Mesendoderm (in vitro differentiated cells): ENCODE results near the gene CD1E.
"Not testable (repeated sequence)": the region's sequence is repeated elsewhere in the genome, so short reads cannot be mapped to it uniquely, and the experiment has no call there.

Experiments used
- DNase-seq: peaks from one replicate; pipeline ENCODE4 v3.0.0; 2013
- H2AK5ac ChIP-seq: 2 replicates; pipeline ENCODE4 v1.6.1; 2013; ENCODE audit warnings: low read length, inconsistent platforms
- H2BK120ac ChIP-seq: 2 replicates; pipeline ENCODE4 v1.6.1; 2013; ENCODE audit warnings: low read depth, mild to moderate bottlenecking, low read length, moderate library complexity, mixed read lengths
- H2BK15ac ChIP-seq: replicated peaks from 2 replicates; pipeline ENCODE4 v1.6.1; 2013; ENCODE audit warnings: low read depth, mild to moderate bottlenecking, moderate library complexity
- H2BK5ac ChIP-seq: 2 replicates; pipeline ENCODE4 v1.6.1; 2013; ENCODE audit warnings: low read length, inconsistent platforms
- H3K18ac ChIP-seq: 2 replicates; pipeline ENCODE4 v1.6.1; 2013; ENCODE audit warnings: mild to moderate bottlenecking, low read length, mixed read lengths
- H3K23ac ChIP-seq: one replicate; pipeline ENCODE4 v1.6.1; 2013; ENCODE audit warnings: low read length
- H3K27ac ChIP-seq: 2 replicates; pipeline ENCODE4 v1.5.1; 2013; ENCODE audit warnings: low read depth, mild to moderate bottlenecking, inconsistent platforms, low read length, moderate library complexity
- H3K27me3 ChIP-seq: 2 replicates; pipeline ENCODE4 v1.6.1; 2013; ENCODE audit warnings: low read length, control low read depth, mild to moderate bottlenecking, inconsistent platforms; ENCODE audit not compliant: insufficient read depth, poor library complexity
- H3K36me3 ChIP-seq: 2 replicates; pipeline ENCODE4 v1.6.1; 2013; ENCODE audit warnings: low read length, inconsistent platforms; ENCODE audit not compliant: control insufficient read depth, insufficient read depth
- H3K4ac ChIP-seq: one replicate; pipeline ENCODE4 v1.6.1; 2013; ENCODE audit warnings: low read depth, mild to moderate bottlenecking, low read length, moderate library complexity
- H3K4me1 ChIP-seq: 2 replicates; pipeline ENCODE4 v1.6.1; 2013; ENCODE audit warnings: low read depth, low read length, inconsistent platforms; ENCODE audit not compliant: control insufficient read depth
- H3K4me2 ChIP-seq: 2 replicates; pipeline ENCODE4 v1.6.1; 2013; ENCODE audit warnings: low read length
- H3K4me3 ChIP-seq: 2 replicates; pipeline ENCODE4 v1.5.1; 2013; ENCODE audit warnings: mild to moderate bottlenecking, low read length
- H3K56ac ChIP-seq: one replicate; pipeline ENCODE4 v1.6.1; 2013; ENCODE audit warnings: low read length
- H3K79me1 ChIP-seq: 2 replicates; pipeline ENCODE4 v1.6.1; 2013; ENCODE audit warnings: low read length, inconsistent platforms
- H3K79me2 ChIP-seq: 2 replicates; pipeline ENCODE4 v1.6.1; 2013; ENCODE audit warnings: mild to moderate bottlenecking, low read length; ENCODE audit not compliant: control insufficient read depth, insufficient read depth
- H3K9ac ChIP-seq: 2 replicates; pipeline ENCODE4 v1.6.1; 2013; ENCODE audit warnings: low read length, inconsistent platforms
- H4K5ac ChIP-seq: one replicate; pipeline ENCODE4 v1.6.1; 2013; ENCODE audit warnings: low read length
- H4K8ac ChIP-seq: one replicate; pipeline ENCODE4 v1.6.1; 2013; ENCODE audit warnings: low read depth, mild to moderate bottlenecking, control low read depth, low read length, moderate library complexity
- WGBS: extraction: QIAGEN DNeasy Blood & Tissue Kit; methylation state at CpG from one replicate; pipeline ENCODE4 v1.1.7; 2013; ENCODE audit warnings: low lambda C conversion rate, missing lambda C conversion rate; ENCODE audit not compliant: insufficient coverage; ENCODE audit errors: extremely low coverage; 5-methylcytosine and 5-hydroxymethylcytosine counted together

The CD1E gene

DNA sequence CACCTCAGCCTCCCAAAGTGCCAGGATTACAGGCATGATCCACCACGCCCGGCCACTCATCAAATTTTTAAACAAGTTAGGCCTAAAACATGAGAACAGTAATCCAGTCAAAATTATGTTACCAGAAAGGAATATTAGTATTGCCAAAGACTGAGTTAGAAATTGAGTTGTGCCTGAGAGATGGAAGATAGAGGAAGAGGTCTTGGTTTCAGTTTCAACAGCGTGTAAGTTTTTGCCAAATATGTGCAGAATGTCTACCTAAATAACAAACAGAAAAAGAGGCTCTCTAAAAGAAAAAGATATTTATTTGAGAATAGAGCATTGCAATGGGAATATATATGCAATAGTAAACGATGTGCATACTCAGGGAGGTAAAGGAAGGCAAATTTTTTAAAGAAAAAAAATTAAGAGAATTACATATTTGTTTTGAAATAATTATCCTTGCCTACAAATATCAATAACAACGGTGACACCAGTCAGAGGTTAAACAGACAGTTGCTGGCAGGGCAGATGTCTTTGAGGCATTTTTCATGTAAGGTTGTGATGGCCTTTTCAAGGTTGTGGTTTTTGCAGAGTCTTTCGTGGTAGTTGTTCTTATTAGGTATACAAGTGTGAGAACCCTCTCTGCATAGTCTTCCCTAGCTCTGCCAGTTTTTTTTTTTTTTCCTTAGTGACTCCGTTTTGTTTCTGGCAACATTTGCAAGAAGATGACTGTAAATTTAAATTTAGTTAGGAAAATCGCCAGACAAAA is 20.1 kb upstream of the CD1E start:
- Histone ChIP-seq H3K79me1 (no peaks in the 10 kb centered on the region), H3K9ac (no peak overlapping the region), H3K36me3 (no peaks in the 10 kb centered on the region), H3K4ac (no peak overlapping the region), H3K56ac (no peak overlapping the region), H2BK5ac (no peak overlapping the region), H3K27ac (no peak overlapping the region), H3K18ac (no peak overlapping the region), H4K8ac (no peak overlapping the region), H3K23ac (no peak overlapping the region), H3K4me1 (no peaks in the 10 kb centered on the region), H3K4me3 (no peak overlapping the region), H3K4me2 (no peak overlapping the region), H4K5ac (no peak overlapping the region), H3K27me3 (no peaks in the 10 kb centered on the region), H3K79me2 (no peaks in the 10 kb centered on the region), H2BK120ac (no peak overlapping the region), H2AK5ac (no peak overlapping the region), H2BK15ac (no peak overlapping the region)
- no CpG with 5 or more reads among the region's 8 CpGs for WGBS
- DNase-seq: no peak

DNA sequence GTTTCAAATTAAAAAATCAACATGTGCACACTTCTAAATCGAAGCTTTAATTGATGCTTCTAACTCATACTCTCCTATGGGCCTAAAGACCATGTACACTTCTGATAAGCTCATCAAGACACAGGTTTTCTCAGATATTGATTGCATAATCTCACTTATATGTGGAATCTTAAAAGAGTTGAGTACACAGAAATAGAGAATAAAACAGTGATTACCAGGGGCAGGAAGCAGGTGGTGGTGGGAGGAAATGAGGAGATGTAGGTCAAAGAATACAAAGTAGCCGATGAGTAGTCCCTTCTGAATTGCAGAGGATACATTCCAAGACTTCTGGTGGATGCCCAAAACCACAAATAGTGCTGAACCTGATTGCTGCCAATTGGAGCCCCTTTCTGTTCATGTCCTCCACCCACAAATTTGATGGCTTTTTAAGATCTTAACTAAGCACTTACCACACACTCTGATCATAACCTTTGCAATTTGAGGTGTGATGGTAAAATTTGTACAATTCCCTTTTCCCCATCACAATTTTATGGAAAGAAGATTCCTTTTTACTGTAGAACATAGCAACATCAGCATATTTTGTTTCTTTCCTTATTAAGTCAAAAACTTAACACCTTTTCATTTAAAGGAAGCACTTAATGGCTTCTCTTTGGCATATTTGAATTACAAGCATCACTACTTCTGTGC is 19.0 kb upstream of the CD1E start:
- H3K27ac ChIP-seq: no peak overlapping the region
- no peak overlapping the region for H3K4me3 ChIP-seq
- H3K4me2 ChIP-seq: no peak overlapping the region
- H4K5ac ChIP-seq: no peak overlapping the region
- H3K79me2 ChIP-seq: no peaks in the 10 kb centered on the region
- no peaks in the 10 kb centered on the region for H3K36me3 ChIP-seq
- H2BK15ac ChIP-seq: no peak overlapping the region
- H3K23ac ChIP-seq: no peak overlapping the region
- no peak overlapping the region for H4K8ac ChIP-seq
- H3K9ac ChIP-seq: no peak overlapping the region
- DNase-seq: no peak
- H2AK5ac ChIP-seq: no peak overlapping the region
- H3K4me1 ChIP-seq: no peaks in the 10 kb centered on the region
- H3K18ac ChIP-seq: no peak overlapping the region
- H2BK120ac ChIP-seq: no peak overlapping the region
- no peaks in the 10 kb centered on the region for H3K79me1 ChIP-seq
- no CpG with 5 or more reads among the region's 2 CpGs for WGBS
- H3K27me3 ChIP-seq: no peaks in the 10 kb centered on the region
- H3K56ac ChIP-seq: no peak overlapping the region
- no peak overlapping the region for H2BK5ac ChIP-seq
- no peak overlapping the region for H3K4ac ChIP-seq

DNA sequence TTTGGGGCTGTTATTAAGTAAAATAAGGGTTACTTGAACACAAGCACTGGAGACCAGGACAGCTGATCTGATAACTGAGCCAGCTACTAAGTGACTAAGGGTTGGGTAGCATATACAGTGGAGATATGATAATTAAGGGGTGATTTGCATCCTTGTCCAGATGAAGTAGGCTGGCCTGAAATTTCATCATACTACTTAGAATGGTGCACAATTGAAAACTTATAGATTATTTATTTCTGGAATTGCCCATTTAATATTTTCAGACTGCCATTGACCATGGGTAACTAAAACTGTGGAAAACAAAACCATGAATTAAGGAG is 18.5 kb upstream of the CD1E start:
- Histone ChIP-seq H3K4me1 (no peaks in the 10 kb centered on the region), H3K79me2 (no peaks in the 10 kb centered on the region), H3K4me3 (no peak overlapping the region), H4K8ac (no peak overlapping the region), H3K18ac (no peak overlapping the region), H3K56ac (no peak overlapping the region), H3K79me1 (no peaks in the 10 kb centered on the region), H2BK120ac (no peak overlapping the region), H2AK5ac (no peak overlapping the region), H2BK15ac (no peak overlapping the region), H3K9ac (no peak overlapping the region), H3K27me3 (no peaks in the 10 kb centered on the region), H3K4ac (no peak overlapping the region), H2BK5ac (no peak overlapping the region), H4K5ac (no peak overlapping the region), H3K36me3 (no peaks in the 10 kb centered on the region), H3K23ac (no peak overlapping the region), H3K4me2 (no peak overlapping the region), H3K27ac (no peak overlapping the region)
- no peak for DNase-seq

DNA sequence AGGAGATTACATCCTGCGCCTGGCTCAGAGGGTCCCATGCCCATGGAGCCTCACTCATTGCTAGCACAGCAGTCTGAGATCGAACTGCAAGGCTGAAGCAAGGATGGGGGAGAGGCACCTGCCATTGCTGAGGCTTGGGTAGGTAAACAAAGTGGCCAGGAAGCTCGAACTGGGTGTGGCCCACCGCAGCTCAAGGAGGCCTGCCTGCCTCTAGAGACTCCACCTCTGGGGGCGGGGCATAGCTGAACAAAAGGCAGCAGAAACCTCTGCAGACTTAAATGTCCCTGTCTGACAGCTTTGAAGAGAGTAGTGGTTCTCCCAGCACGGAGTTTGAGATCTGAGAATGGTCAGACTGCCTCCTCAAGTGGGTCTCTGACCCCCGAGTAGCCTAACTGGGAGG is 17.3 kb upstream of the CD1E start:
- not testable (repeated sequence) for H3K4me3 ChIP-seq, H3K27me3 ChIP-seq, H2BK15ac ChIP-seq, H3K56ac ChIP-seq, H2AK5ac ChIP-seq, H3K79me2 ChIP-seq, H3K23ac ChIP-seq, H3K36me3 ChIP-seq, H3K4me2 ChIP-seq, H3K4me1 ChIP-seq, H2BK5ac ChIP-seq, H3K27ac ChIP-seq, H3K4ac ChIP-seq, H3K79me1 ChIP-seq, DNase-seq, H2BK120ac ChIP-seq, H4K8ac ChIP-seq, H3K9ac ChIP-seq, H3K18ac ChIP-seq, H4K5ac ChIP-seq
- WGBS: no CpG with 5 or more reads among the region's 7 CpGs

DNA sequence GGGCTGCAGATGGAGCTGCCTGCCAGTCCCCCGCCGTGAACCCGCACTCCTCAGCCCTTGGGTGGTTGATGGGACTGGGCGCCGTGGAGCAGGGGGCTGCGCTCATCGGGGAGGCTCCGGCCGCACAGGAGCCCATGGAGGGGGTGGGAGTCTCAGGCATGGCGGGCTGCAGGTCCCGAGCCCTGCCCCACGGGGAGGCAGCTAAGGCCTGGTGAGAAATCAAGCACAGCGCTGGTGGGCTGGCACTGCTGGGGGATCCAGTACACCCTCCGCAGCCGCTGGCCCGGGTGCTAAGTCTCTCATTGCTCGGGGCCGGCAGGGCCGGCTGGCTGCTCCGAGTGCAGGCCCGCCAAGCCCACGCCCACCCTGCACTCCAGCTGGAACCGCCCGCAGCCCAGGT is 4.7 kb upstream of the CD1E start:
- not testable (repeated sequence) for H2BK120ac ChIP-seq, H3K79me2 ChIP-seq, H3K4ac ChIP-seq, H3K36me3 ChIP-seq, H3K4me1 ChIP-seq, H2BK15ac ChIP-seq, H3K9ac ChIP-seq, H3K18ac ChIP-seq, H2BK5ac ChIP-seq, H3K79me1 ChIP-seq, H3K23ac ChIP-seq, H2AK5ac ChIP-seq, H3K4me2 ChIP-seq, H4K5ac ChIP-seq, H3K56ac ChIP-seq, H3K27me3 ChIP-seq, DNase-seq, H4K8ac ChIP-seq, H3K27ac ChIP-seq, H3K4me3 ChIP-seq
- no CpG with 5 or more reads among the region's 24 CpGs for WGBS

DNA sequence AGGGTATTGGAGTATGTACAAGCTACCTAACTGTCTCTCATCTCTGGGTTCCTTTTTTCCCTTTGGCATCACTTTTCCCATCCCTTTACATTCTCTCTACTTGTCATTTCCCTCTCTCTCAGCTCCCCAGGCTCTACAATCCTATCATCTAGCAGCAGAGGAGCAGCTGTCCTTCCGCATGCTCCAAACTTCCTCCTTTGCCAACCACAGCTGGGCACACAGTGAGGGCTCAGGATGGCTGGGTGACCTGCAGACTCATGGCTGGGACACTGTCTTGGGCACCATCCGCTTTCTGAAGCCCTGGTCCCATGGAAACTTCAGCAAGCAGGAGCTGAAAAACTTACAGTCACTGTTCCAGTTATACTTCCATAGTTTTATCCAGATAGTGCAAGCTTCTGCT is 561 bp downstream of the CD1E start:
- Histone ChIP-seq H3K18ac (no peak overlapping the region), H2BK120ac (no peak overlapping the region), H4K5ac (no peak overlapping the region), H3K79me2 (no peaks in the 10 kb centered on the region), H3K79me1 (no peaks in the 10 kb centered on the region), H4K8ac (no peak overlapping the region), H2AK5ac (no peak overlapping the region), H3K27ac (no peak overlapping the region), H3K23ac (no peak overlapping the region), H3K4me3 (no peak overlapping the region), H3K36me3 (no peaks in the 10 kb centered on the region), H3K9ac (no peak overlapping the region), H2BK5ac (no peak overlapping the region), H3K56ac (no peak overlapping the region), H3K4me1 (no peaks in the 10 kb centered on the region), H3K27me3 (no peaks in the 10 kb centered on the region), H2BK15ac (no peak overlapping the region), H3K4me2 (no peak overlapping the region), H3K4ac (no peak overlapping the region)
- DNase-seq: no peak
- WGBS: no CpG with 5 or more reads among the region's 2 CpGs
